Chondrocyte (in vitro differentiated cells): ENCODE measurements around the gene LOXL4. TPM values are rescaled to one million over a fixed set of nuclear protein-coding genes. Genes with fewer than 3 reads are reported as not detected.

ENCODE experiments used
- DNase-seq: peaks from one replicate; pipeline ENCODE4 v3.0.0; 2021; ENCODE audit warnings: mixed read lengths, low spot score
- H3K27ac Mint-ChIP-seq: one replicate; pipeline ENCODE4 v1.8.0; 2021; ENCODE audit warnings: mild to moderate bottlenecking, moderate library complexity, mixed read lengths; ENCODE audit not compliant: unreplicated experiment
- H3K27me3 Mint-ChIP-seq: 2 replicates; pipeline ENCODE4 v1.8.0; 2021; ENCODE audit warnings: low read depth, mixed read lengths
- H3K36me3 Mint-ChIP-seq: 2 replicates; pipeline ENCODE4 v1.8.0; 2021; ENCODE audit warnings: low read depth, mixed read lengths
- H3K4me1 Mint-ChIP-seq: 2 replicates; pipeline ENCODE4 v1.8.0; 2021; ENCODE audit warnings: low read depth, mild to moderate bottlenecking, mixed read lengths
- H3K4me3 Mint-ChIP-seq: one replicate; pipeline ENCODE4 v1.8.0; 2021; ENCODE audit warnings: mild to moderate bottlenecking, moderate library complexity, mixed read lengths; ENCODE audit not compliant: unreplicated experiment
- H3K9me3 Mint-ChIP-seq: 2 replicates; pipeline ENCODE4 v1.8.0; 2021; ENCODE audit warnings: low read depth, mixed read lengths
- CTCF ChIP-seq: fragments of 200-600 bp; sonication (generic); IDR thresholded peaks from 2 replicates; pipeline ENCODE4 v1.5.0; 2021; ENCODE audit warnings: antibody characterized with exemption, mild to moderate bottlenecking, moderate library complexity
- total RNA-seq: library from RNA; stranded (reverse); gene quantifications from 3 replicates; pipeline ENCODE4 v1.2.1, GENCODE V29; 2021

LOXL4 gene
- total RNA-seq, 1 donor from 2014 or later: 1.7 TPM

GRCh38 chr10:98201760-98202159 is 66.2 kb downstream of the LOXL4 start:
- H3K4me3 Mint-ChIP-seq: no peak overlapping the region
- H3K27me3 Mint-ChIP-seq: no peaks in the 10 kb centered on the region
- no peak overlapping the region for H3K27ac Mint-ChIP-seq
- TF ChIP-seq CTCF: no peak
- DNase-seq: no peak
- no peaks in the 10 kb centered on the region for H3K36me3 Mint-ChIP-seq
- H3K9me3 Mint-ChIP-seq: no peaks in the 10 kb centered on the region
- peaks cover 8% of the 10 kb centered on the region for H3K4me1 Mint-ChIP-seq

Other genes starting within 250 kb of the LOXL4 start
- 0.18 to 0.37 TPM in 2 of 3 replicates, not detected in the other for gene CRTAC1, start 237.6 kb downstream of the LOXL4 start, total RNA-seq
- gene R3HCC1L, start 133.5 kb downstream of the LOXL4 start, total RNA-seq: 9.1 to 9.9 TPM (median 9.8 TPM) in 3 replicates
- gene PYROXD2, start 147.0 kb upstream of the LOXL4 start, total RNA-seq: 5.6 to 9.4 TPM (median 8.3 TPM) in 3 replicates
- gene HPS1, start 178.7 kb upstream of the LOXL4 start, total RNA-seq: 40.6 to 50.5 TPM (median 49.0 TPM) in 3 replicates